Stimulated activated CD4-positive, alpha-beta T cell treated with anti-CD3 and anti-CD28 coated beads, Interleukin-1b, Interleukin-23, amount 100 ng/mL, for 4 hours (primary cell): Measurements from ENCODE around the gene MOGAT2.

Experiments used
- DNase-seq, 2 donors: peaks; one replicate each; pipeline ENCODE4 v3.0.0-alpha.2; 2020; ENCODE audit warnings: low read depth in 2 of 2

The MOGAT2 gene

DNA sequence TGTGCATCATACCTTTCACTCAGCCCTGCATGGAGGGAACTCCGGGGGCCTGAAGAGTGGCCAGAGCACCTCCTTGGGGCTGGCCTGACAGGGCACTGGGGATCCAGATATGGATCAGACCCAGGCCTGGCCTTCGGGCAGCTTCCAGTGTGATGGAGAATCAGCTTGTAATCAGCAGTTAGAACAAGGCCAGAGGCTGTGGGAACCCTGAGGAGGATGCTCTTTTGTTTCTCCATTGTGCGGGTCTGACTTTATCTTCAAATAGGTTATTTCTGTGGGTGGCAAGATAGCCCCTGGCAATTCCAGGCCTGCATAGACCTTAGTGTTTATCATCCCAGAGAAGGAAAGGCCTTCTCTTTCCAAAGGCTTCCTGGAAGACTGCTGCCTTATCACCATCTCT lies 63.2 kb downstream of the MOGAT2 start:
- DNase-seq, result no peak

DNA sequence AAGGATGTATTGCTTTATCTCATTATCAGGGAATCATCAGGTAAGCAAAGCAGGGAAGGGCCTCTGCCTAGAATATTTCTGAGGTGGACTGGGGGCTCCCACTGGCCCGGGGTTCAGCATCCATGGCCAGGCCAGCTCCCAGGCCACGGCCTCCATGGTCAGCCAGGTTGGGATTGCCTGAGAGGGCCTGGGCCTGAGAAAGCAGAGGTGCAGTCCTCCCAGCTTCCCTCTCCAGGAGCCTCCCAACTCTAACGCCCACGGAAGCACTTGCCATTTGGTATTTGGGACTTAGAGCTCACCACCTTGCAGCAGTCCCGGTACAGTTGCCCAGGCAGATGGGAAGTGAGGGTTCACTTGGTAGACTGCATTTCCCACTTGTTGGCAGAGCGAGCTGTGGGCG lies 63.7 kb downstream of the MOGAT2 start:
- no peak for DNase-seq

DNA sequence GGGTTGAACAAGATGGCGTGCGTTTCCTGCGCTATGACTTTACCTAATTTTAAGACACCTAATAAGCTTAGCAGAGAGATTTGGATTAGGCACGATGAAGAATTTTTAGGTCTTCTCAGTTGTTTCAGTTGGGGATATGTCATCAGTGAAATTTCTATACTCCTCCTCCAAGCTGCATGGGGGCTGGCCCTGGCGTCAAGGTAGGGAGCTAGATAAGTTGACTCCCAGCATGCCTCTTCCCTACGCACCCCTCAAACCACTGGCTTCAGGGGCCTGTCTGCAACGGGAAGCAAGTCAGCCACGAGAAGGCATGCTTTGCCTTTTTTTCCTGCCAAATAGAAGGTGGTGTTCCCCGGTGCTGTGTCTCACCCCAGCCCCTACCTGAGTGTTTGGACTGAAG lies 64.2 kb downstream of the MOGAT2 start:
- no peak for DNase-seq
